Mucosa of stomach (tissue), 1 donor: ENCODE data around the gene CLSTN2.

Experiments
- H3K27me3 ChIP-seq: one replicate; pipeline ENCODE4 v1.7.0; 2013; ENCODE audit warnings: mild to moderate bottlenecking, low read length; ENCODE audit not compliant: control insufficient read depth, insufficient read depth
- H3K36me3 ChIP-seq: one replicate; pipeline ENCODE4 v1.7.0; 2013; ENCODE audit warnings: low read length; ENCODE audit not compliant: control insufficient read depth, insufficient read depth
- H3K4me1 ChIP-seq: one replicate; pipeline ENCODE4 v1.7.0; 2013; ENCODE audit warnings: mild to moderate bottlenecking, low read length; ENCODE audit not compliant: control insufficient read depth, insufficient read depth
- H3K4me3 ChIP-seq: one replicate; pipeline ENCODE4 v1.7.0; 2013; ENCODE audit warnings: low read length
- H3K9ac ChIP-seq: one replicate; pipeline ENCODE4 v1.7.0; 2013; ENCODE audit warnings: mild to moderate bottlenecking, low read length, moderate library complexity
- H3K9me3 ChIP-seq: one replicate; pipeline ENCODE4 v1.7.0; 2013; ENCODE audit warnings: mild to moderate bottlenecking, low read length, moderate library complexity; ENCODE audit not compliant: control insufficient read depth
- donor health status: Pancreatic carcinoma.

The CLSTN2 gene

DNA sequence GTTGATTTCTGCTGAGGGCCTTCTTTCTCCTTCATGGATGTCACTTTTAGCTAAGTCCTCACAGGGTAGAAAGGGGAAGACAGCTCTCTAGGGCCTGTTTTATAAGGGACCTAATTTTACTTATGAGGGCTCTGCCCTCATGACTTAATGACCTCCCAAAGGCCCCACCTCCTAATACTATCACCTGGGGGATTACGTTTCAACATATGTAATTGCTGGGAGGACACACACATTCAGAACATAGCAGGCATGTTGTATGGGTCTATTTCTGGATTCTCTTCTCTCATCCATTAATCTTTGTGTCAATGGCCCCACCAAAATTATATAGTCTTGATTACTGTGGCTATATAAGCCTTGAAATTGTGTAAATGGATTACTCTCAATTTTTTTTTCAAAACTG, 255.0 kb downstream of the CLSTN2 start:
- Histone ChIP-seq H3K27me3 (no peaks in the 10 kb centered on the region), H3K36me3 (no peaks in the 10 kb centered on the region), H3K4me1 (no peaks in the 10 kb centered on the region), H3K4me3 (no peak overlapping the region), H3K9me3 (no peaks in the 10 kb centered on the region), H3K9ac (no peak overlapping the region)

DNA sequence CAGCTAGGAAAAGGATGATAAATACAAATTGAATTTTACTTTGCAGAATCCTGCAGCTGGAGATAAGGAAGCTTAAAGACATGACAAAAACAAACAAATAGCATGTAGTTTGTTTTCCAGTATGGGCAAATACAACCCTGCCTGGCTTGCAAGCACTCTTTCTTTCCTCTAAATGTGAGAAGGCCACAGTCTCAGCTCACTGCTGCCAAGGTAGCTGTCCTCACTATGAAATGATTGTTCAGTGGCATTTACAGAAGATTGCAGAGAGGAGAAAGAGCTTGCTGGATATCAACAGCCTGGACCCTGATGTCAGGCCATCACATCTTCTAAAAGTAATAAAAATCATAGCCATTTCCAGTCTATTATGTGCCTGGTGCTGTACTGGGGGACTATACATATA, 262.0 kb downstream of the CLSTN2 start:
- Histone ChIP-seq H3K9me3 (no peaks in the 10 kb centered on the region), H3K27me3 (no peaks in the 10 kb centered on the region), H3K4me3 (no peak overlapping the region), H3K4me1 (no peaks in the 10 kb centered on the region), H3K9ac (no peak overlapping the region), H3K36me3 (no peaks in the 10 kb centered on the region)

DNA sequence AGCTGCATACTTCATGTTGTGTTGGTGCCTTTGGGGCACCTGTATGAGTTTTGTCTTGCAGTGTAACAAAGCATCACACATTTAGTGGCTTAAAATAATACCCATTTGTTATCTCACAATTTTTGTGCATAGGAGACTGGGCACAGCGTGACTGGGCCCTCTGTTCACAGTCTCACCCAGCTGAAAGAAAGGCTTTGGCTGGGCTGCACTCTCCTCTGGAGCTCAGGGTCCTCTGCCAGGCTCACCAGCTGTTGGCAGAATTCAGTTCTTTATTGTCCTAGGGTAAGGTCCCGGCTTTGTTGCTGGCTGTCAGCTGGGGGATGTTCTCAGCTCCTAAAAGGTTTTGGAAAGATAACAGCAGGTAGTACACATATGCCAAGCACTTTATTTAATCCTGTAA, 263.3 kb downstream of the CLSTN2 start:
- no peak overlapping the region for H3K9ac ChIP-seq
- H3K9me3 ChIP-seq, result no peaks in the 10 kb centered on the region
- H3K4me1 ChIP-seq, result no peaks in the 10 kb centered on the region
- no peaks in the 10 kb centered on the region for H3K27me3 ChIP-seq
- no peak overlapping the region for H3K4me3 ChIP-seq
- no peaks in the 10 kb centered on the region for H3K36me3 ChIP-seq

DNA sequence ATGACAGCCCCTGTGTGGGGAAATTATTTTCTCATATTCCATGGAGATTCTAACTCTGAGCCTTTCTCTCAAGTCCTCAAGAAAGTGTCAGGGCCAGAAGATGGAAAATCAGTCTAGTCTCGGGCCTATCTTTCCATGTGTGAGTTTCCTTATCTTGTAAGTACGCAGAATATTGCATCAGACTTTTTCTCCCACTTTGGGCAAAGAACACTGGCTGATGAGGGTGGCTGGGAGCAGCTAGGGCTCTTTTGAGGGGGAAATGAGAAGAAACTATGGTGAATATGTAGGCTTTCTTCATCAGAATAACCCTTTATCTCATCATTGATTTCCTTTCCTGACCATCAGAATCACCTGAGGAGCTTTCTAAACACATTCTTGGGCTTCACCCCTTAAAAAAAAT, 264.0 kb downstream of the CLSTN2 start:
- Histone ChIP-seq H3K36me3 (no peaks in the 10 kb centered on the region), H3K4me3 (no peak overlapping the region), H3K27me3 (no peaks in the 10 kb centered on the region), H3K9ac (no peak overlapping the region), H3K4me1 (no peaks in the 10 kb centered on the region), H3K9me3 (no peaks in the 10 kb centered on the region)

DNA sequence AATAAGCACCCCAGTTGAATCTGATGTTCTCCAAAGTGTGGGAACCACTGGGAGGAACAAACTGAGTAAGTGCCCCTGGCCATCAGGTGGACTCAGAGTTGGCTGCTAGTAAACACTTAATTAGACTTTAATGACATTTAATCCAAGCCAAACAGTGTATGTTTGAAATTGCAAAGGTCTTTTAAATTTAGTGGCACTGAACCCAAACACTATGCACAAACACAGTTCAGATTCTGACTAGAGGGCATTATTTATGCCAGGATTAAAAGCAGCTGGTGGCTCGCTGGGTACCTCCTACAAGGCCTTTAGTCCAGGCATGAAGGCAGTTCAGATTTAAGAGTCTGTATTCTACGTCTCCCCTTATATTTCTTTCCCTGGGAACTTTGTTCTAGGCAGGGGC, 264.8 kb downstream of the CLSTN2 start:
- no peak overlapping the region for H3K4me3 ChIP-seq
- H3K9ac ChIP-seq, result no peak overlapping the region
- H3K27me3 ChIP-seq, result no peaks in the 10 kb centered on the region
- no peaks in the 10 kb centered on the region for H3K9me3 ChIP-seq
- H3K36me3 ChIP-seq, result no peaks in the 10 kb centered on the region
- H3K4me1 ChIP-seq, result no peaks in the 10 kb centered on the region

DNA sequence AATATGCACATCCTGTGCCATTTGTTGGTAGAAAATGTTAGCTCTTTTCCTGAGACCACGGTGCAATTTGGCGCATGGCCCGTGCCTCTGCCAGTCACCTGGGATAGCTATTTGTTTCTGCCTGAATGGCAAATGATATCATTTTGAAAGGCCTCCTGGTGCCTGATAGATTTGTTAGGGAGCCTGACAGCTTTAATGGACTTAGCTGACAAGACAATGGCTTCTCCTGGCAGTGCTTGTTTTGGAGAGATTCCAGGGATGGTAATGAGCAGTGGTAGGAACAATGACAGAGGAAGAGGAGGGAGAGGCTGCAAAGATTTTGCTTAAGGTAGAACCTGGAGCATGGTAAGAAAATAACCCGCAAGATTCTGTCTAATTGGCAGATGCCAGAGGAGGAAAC, 268.5 kb downstream of the CLSTN2 start:
- H3K27me3 ChIP-seq, result no peaks in the 10 kb centered on the region
- no peak overlapping the region for H3K9ac ChIP-seq
- no peaks in the 10 kb centered on the region for H3K4me1 ChIP-seq
- H3K4me3 ChIP-seq, result no peak overlapping the region
- no peaks in the 10 kb centered on the region for H3K36me3 ChIP-seq
- no peaks in the 10 kb centered on the region for H3K9me3 ChIP-seq

DNA sequence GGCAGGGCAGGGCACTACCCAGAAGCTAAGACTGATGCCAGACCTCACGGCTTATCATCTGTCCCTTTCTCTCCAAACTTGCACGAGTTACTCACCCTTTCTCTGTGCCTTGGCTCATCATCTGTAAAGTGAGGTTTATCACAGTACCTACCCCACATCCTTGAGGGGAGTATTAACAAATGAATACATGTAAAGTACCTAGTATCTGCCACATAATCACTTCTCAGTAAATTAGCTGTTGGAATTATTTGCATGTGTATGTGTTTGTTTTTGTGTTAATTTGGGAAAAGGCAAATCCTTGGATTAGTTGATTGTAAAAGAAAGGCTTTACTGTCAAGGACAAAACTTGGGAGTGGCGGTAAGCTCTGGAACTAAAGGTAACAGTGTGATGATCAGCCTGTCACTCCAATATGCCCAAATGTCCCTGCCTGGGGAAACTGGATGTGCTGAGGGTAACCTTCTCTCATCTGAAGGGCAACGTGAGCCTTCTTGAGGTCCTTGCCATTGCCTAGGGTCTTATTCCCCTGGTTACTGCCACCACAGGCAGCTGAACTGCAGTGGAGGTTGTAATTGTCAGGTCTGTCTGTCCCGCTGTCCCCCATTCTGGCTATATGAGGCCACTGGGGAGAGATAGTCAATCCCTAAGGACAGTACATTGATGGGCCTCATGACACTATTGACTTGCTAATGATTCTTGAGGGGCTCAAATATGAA, 269.4 kb downstream of the CLSTN2 start:
- Histone ChIP-seq H3K27me3 (no peaks in the 10 kb centered on the region), H3K4me3 (no peak overlapping the region), H3K9me3 (no peaks in the 10 kb centered on the region), H3K4me1 (no peaks in the 10 kb centered on the region), H3K36me3 (no peaks in the 10 kb centered on the region), H3K9ac (no peak overlapping the region)

DNA sequence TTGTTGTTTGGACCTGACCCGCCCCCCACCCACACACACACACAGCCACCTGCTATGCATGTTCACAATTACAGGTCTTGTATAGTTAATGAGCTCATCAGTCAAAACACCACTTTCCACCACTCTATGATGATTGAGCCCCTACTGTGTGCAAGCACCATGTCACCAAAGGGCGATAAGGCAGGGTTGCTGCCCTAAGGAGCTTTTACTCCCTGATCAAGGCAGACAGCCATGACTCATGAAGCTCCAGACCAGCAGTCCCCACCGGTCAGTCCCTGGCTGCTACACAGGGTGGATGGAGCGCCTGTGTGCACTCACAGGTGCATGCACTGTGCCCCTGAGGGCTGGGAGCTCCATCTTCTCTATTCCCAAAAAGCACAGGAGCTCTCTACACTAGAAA, 270.6 kb downstream of the CLSTN2 start:
- H3K9ac ChIP-seq, result no peak overlapping the region
- no peaks in the 10 kb centered on the region for H3K36me3 ChIP-seq
- no peaks in the 10 kb centered on the region for H3K4me1 ChIP-seq
- no peak overlapping the region for H3K4me3 ChIP-seq
- no peaks in the 10 kb centered on the region for H3K27me3 ChIP-seq
- no peaks in the 10 kb centered on the region for H3K9me3 ChIP-seq

DNA sequence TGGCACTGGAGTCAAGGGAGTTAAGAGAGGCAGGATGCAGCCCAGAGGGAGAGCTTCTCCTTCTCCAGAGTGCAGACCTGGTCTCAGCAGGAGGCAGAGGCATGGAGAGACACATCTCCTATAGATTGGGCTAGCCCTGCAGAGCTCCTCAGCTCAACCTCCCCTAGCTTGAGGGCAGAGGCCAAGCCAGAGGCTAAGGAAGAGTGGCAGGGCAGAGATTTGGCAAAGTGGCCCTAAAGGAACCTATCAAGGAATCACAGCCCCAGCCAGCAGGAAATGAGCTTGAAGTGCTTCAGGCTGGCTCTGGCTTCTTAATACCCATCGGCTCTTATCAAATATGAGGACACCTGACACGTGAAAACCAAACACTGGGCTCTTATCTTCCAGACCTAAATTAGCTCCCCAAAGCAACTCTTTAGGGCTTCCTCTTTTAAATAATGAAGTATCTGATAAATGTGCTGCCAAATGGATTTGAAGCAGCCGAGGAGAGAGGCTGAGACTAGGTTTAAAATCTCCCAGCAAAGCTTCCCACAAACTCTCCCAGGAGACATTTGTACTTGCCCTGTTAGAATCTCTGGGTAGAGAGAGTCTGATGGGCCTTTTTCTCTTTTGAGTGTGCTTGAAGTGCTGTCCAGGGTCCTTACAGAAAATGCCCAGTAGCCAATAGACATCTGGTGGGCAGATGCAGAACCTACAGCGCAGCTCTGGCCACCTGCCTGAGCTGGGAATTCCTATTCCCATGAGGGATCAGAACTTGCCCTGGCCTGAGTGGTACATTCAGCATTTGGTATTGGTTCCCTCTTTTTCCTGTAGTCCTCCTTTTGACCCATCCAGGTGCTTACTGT, 271.4 kb downstream of the CLSTN2 start:
- Histone ChIP-seq H3K36me3 (no peaks in the 10 kb centered on the region), H3K27me3 (no peaks in the 10 kb centered on the region), H3K4me1 (no peaks in the 10 kb centered on the region), H3K9me3 (no peaks in the 10 kb centered on the region), H3K4me3 (no peak overlapping the region), H3K9ac (no peak overlapping the region)

DNA sequence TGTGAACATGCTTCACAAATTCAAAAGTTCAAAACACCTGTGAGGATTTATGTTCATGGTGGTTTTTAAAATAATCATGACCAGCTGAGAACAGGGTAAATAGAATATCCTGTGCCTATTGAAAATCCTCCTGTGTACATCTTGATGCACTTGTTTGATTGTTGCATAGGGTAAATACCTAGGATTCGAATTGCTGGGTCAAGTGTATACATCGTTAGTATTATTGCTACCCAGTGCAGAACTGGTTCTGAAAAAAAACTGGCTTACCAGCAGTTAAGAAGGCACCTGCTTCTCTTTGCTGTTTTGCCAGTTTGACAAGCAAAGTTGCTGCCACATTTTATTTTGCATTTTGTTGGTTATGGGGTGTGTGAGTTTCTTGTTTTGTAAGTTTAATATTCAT, 272.6 kb downstream of the CLSTN2 start:
- no peak overlapping the region for H3K9ac ChIP-seq
- H3K4me3 ChIP-seq, result no peak overlapping the region
- no peaks in the 10 kb centered on the region for H3K9me3 ChIP-seq
- H3K27me3 ChIP-seq, result no peaks in the 10 kb centered on the region
- H3K36me3 ChIP-seq, result no peaks in the 10 kb centered on the region
- no peaks in the 10 kb centered on the region for H3K4me1 ChIP-seq

DNA sequence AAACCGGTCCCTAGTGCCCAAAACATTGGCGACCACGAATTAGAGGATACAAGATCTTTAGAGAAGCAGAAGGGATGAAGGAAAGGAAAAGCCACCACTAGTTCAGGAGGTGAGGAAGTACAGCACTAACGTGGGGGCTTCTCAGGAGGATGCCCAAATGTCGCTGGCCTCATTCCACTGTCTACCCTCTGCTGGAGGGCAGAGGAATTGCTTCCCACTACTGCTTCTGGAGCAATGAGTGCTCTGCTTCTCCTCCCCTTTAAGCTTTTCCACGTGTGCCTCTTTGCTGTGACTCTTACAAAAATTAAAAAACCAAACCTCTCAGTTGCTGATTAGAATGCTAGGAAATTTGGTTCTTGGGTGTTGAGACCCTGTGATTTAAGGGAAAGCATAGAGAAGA, 281.3 kb downstream of the CLSTN2 start:
- no peaks in the 10 kb centered on the region for H3K36me3 ChIP-seq
- H3K9ac ChIP-seq, result no peak overlapping the region
- no peak overlapping the region for H3K4me3 ChIP-seq
- H3K4me1 ChIP-seq, result no peaks in the 10 kb centered on the region
- H3K27me3 ChIP-seq, result no peaks in the 10 kb centered on the region
- no peaks in the 10 kb centered on the region for H3K9me3 ChIP-seq

DNA sequence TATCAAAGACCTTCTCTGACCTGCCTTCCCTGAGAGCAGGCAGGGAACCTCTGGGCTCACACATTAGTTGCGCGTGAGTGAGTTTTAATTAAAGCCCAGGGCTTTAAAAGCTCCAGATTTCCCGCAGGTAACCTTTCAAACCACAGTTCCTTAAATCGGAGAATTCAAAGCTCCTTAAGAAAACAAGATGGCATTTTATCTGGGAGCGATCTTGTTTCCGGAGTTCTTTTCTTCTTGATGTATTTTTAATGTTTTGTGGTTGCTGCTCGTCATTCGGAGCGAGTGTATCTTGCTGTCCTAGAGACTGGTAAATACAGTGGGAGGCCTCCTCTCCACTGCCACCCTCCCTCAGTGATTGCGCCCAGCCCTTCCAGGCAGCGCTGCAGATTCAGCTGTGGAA, 284.3 kb downstream of the CLSTN2 start:
- Histone ChIP-seq H3K9me3 (no peaks in the 10 kb centered on the region), H3K36me3 (no peaks in the 10 kb centered on the region), H3K4me1 (no peaks in the 10 kb centered on the region), H3K4me3 (no peak overlapping the region), H3K9ac (no peak overlapping the region), H3K27me3 (no peaks in the 10 kb centered on the region)
